GM18526 (cell line): ENCODE data around the gene TBC1D19.

Source experiments
- POLR2A ChIP-seq: IDR thresholded peaks from 3 replicates; pipeline ENCODE4 v1.6.1; 2011; ENCODE audit not compliant: insufficient read length; ENCODE audit errors: extremely low read depth

The TBC1D19 gene

DNA sequence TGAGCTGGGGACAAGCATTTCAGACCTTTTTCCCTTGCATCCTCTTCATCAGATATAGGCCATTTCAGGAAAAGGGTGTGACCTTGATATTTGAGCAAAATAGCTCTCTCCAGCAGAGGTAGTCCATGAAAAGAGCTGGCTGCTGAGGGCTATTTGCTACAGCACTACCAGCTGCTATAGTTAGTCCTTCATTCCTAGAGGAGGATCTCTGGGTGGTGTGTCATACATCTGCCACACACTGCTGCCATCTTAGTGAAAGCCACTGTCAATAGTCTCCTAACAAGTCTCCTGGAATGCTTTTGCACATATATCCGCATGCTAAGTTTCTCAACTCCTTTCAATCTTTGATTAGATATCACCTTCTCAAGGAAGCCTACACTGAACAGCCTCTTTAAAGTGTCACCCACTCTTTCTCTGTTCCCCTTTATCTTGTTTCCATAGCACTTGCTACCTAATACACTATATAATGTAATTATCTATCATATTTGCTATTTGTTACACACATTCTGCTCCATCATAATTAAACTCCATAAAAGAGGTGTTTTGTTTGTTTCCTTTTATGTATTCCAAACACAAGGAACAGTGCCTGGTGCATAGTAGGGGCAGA lies 131.9 kb downstream of the TBC1D19 start:
- TF ChIP-seq POLR2A = no peak

DNA sequence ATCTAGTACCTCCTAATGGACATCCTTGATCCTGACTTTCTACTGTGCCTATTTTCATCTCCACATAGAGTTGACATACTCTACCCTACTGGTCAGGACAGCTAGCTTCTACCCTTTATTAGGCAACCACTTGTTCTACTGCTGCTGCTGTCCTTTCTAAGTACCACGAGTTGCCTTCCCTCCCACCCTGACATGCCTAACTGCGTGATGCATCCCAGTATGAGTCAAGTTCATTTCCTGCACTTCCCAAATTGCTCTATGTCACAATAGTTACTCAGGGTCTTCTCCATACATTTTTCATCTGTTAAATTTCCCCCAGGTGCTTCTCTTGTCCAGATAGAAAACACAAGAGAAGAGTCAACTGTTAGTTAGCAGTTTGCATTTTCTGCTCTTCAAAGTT lies 133.4 kb downstream of the TBC1D19 start:
- no peak for TF ChIP-seq POLR2A

DNA sequence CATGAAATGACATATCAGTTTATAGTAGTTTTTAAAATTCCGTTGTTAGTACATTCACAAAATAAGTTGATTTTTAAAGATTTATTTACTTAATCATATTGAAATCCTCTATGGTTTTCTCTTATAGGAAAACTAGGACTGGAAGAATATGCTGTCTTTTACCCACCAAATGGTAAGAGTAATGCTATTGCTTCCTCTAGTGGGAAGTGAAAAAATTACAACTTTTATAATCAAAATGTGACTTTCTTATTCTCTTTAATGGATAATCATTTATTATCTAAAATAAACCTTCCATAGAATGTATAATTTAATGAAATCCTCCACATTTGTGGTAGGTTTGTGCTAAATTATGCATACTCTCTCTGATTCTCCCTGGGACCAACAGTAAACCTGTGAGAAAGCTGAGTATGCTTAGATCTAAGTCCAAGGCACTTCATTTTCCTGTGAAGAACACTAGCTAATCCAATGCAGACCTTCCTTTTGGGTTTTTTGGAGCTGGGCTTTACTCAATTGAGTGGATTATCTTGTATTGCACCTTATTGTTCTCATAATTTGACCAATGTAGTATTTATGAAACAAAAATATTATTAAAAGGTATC lies 136.2 kb downstream of the TBC1D19 start:
- TF ChIP-seq POLR2A = no peak

DNA sequence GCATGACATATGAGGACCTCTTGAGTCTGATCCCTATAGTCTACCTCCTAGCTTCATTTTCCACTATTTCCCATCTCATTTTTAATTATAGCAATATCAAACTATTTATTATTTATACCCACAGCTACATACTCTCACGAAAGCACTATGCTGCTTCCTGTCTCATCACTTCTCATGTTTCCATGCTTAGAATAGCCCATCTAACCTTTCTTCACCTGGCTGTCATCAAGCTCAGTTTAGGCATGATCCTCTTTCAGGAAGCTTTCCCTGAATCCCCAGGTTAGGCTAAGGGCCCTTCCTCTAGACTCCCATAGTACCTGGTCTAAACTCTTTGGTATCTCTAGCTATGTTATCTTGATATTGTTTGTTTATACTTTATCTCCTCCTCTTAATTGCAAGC lies 137.8 kb downstream of the TBC1D19 start:
- no peak for TF ChIP-seq POLR2A

DNA sequence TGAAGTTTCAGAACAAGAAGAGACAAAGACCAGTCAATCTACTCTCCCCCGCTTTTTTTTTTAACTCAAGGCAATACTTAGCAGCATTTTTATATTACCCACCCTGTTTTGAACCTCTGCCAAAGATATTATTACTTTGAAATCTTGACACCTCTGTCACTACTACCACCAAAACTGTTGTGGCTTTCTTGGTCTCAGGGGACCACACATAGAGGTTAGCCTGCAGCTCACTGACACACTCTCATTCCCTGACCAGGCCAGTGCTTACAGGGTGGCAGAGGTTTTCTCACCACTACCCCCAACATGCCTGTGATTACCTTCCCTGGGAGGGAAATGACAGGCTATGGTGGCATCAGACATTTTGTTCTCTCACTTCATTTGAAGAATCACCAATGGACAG lies 139.3 kb downstream of the TBC1D19 start:
- TF ChIP-seq POLR2A = no peak

DNA sequence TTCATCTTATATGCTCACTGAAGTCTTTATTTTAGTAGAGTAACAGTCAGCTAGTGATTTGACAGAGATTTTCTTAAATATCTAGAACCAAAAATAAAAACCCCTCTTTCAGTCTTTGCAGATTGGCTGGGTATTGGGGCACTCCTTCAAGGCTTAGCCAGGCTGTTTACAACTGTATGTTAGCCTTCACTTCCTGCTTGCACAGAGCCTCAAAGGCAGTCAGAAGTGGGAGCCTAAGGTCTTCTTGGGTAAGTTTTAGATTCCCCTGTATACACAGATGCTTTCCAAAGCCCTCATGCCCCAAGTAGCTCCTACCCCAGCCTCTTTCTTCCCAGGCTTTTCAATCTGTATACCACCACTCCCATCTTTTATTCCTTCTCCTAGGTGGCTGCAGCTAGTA lies 140.7 kb downstream of the TBC1D19 start:
- no peak for TF ChIP-seq POLR2A

DNA sequence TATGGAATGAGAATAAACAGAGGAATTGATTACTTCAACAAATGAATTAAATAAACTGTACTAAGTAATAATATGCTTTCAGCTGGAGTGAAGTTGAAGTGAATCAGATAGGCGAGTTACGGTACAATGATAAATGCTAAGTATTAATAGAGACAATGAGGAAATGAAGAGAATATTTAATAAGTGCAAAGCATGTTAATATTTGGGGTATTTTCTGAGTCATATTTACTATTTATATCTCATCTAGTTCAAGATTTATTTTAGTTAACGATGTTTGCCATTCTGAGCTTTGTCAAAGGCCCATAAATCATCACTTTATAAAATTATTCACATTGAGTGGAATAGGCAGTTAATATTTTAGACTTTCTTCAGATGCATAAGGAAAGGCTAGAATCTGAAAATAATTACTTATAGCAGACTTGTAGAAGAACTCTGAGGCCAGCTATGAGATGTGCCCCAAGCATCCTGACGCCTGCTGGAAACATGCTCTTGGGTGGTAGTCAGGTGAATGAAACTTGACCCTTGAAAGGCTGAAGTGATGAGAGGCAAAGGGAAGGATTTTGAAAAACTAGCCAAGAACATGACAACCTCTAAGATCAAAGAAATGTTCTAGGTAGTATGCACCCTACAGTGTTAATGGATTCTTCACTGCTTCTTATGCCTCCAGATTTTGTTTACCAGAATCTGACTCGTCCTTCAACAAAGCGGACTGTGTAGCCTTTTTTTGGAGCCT lies 142.9 kb downstream of the TBC1D19 start:
- TF ChIP-seq POLR2A = no peak

DNA sequence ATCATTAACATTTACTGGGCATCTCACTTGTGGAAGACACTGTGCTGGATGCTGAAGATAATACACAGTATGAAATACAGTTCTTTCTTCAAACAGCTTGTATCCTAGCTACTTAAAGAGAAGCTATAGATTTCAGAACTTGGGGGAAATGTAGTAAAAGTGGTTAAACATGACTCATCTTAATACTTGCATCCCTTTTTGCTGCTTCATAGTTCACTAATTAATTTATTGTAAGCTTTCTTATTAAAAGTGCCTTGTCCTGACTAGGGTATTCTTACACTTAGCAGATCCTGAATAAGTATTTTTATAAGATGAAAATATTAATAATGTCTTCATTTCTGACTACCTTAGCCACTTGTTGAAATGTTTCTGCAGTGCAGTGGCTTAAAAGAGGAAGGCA lies 144.0 kb downstream of the TBC1D19 start:
- TF ChIP-seq POLR2A = no peak

DNA sequence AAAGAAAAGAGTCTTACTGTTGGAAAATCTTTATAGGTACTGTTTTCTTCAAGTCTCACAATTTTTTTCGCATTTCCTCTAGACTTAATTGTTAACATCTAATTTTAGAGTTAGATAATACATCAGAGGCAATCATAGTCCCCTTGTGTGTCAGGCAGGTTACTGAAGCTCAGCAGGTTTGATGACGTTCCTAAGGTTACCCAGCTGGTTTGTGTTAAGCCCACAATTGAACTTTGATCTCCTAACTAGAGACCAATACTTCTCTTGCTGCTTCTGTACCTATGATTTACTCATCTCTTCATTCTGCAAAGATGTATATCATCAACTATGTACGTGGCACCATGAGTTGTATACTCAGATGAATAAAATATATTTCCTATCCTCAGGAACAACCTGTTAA lies 145.1 kb downstream of the TBC1D19 start:
- TF ChIP-seq POLR2A = no peak

DNA sequence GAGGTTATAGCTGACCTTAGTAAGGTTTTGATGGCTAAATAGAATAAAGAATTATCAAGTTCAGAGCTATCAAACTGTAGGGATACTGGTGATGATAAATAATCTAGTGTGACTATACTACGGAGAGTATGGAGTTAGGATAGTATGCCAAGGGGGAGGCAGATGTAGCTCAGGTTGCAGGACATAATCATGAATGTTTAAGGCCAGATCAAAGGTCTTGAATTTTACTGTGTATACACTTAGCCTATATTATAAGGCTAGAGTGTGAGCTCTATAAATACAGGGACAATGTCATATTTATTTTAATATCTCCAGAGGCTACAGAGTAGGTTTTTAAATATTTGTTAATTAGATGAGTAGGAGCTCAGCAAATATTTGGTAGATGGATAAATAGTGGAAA lies 145.7 kb downstream of the TBC1D19 start:
- TF ChIP-seq POLR2A = no peak

DNA sequence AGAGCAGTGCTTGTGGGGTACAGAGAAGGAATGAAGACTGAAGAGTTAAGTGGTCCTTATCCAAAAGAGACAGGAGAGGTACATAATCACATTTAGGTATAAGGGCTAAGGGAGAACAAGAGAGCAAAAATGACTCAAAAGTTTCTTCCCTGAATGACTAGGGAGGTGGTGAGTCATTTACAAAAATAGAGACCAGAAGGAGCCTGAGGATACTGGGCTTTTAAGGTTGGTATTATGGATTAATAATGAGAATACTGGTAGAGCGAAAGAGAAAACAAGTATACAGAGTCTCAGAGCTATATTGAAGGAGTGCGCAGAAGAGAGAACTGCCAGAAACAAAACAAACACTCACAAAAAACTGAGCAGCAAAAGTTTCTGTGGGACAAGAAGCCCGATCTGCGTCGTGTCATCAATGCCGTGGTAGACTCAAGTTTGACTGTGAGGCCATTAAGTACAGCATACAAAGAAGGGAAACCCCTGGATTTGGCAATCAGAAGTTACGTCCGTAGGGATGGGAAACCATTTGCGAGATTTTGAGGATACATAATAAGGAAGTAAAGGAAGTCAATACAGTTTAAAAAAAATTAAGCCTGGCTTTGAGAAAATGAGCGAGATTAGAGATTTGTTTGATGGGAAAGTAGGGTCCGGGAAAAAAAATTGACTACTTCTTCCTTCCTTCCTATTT lies 147.6 kb downstream of the TBC1D19 start:
- no peak for TF ChIP-seq POLR2A

DNA sequence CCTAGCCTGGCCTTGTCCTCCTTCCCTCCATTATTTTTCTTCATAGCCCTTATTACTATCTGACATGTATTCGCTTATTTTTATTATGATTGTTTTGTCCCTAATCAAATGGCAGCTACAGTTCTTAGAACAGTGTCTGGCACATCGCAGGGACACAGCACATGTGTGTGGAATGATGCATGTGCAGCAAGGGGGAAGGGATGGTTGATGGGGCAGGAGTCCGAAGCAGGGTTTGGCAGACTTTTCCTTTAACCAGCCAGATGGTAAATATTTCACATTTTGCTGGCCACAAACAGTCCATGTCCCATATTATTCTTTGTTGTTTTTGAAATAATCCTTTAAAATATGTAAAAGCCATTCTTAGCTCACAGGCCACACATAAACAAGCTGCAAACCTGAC lies 148.5 kb downstream of the TBC1D19 start:
- TF ChIP-seq POLR2A = no peak

DNA sequence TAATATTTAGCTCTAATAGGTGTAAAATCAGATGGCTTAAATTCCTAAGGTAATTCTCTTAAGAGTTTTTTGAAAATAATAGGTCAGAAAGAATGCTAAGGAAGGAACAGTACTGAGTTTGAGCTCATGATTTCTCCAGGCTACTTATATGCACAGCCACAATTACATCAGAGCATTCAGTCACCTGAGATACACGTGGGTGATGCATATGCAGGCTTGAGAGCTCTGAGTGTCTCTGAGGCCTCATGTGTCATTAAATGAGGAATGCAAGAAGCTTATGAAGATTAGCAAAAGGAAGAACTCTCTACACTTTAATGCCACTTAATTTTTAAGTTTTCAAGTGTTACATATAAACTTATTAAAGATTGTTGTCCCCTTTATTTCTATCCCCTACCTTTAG lies 152.7 kb downstream of the TBC1D19 start:
- TF ChIP-seq POLR2A = no peak

DNA sequence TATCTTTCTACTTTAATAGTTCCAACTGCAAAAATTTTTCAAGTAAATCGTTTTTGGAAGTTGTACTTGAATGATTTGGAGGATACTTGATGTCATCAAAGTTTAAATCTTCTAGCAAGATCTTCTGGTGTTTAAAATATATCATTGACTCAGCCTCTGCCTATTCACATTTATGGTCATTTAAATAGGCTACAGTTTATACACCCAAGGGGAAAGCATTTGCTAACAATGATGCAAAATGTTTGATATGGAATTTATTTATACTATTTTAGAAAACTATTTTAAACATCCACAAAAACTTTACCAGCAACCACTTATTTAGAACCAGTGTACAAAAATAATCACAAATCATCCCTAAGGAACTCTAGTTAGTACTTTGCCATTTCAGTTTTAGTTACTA lies 153.5 kb downstream of the TBC1D19 start:
- TF ChIP-seq POLR2A = no peak

DNA sequence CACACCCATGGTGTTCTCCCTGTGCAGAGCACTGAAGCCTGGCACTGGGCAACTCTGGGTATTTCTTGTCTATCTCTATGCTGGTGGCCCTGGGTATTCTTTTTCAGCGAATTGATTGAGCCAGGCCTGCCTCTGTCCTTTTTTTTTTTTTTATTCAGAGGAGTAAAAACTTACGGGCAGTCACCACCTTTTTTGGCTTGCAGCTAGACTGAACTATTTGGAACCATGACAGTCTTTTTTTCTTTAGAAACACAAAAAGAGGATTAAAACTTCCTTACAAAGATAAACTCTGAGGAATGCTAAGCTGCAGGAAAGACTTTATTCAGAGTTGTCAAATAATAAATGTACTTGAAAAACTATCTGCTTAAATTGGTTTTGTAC lies 157.6 kb downstream of the TBC1D19 start:
- TF ChIP-seq POLR2A = no peak

DNA sequence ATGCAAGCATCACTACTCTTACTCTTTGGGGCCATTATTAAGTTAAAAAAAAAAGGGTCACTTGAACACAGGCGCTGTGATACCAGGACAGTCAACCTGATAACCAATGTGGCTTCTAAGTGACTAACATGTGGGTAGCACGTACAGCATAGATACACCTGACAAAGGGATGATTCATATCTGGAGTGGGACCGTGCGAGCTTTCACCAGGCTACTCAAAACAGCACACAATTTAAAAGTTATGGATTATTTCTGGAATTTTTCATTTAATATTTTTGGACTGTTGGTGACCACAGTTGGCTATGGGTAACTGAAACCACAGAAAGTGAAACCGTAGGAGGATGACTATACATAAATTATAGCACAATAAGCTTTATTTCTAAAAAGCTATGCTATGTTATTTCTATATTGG lies 162.9 kb downstream of the TBC1D19 start:
- TF ChIP-seq POLR2A = no peak
